Left lobe of liver (tissue), 2 donors: ENCODE data around the gene FGL2. TPM values are rescaled to one million over a fixed set of nuclear protein-coding genes. Genes with fewer than 3 reads are reported as not detected.
"Not testable (repeated sequence)": the region's sequence is repeated elsewhere in the genome, so short reads cannot be mapped to it uniquely, and the experiment has no call there.

ENCODE experiments used
- ATAC-seq: fragments of 200-7000 bp; cut with Tn5 transposase; one replicate; pipeline ENCODE4 v1.9.1; 2020; ENCODE audit warnings: mild to moderate bottlenecking, moderate library complexity
- DNase-seq: peaks from one replicate; pipeline ENCODE4 v3.0.0-alpha.2; 2020; ENCODE audit warnings: low spot score
- total RNA-seq: library from RNA; stranded (reverse); gene quantifications from one replicate; pipeline ENCODE4 v1.2.1, GENCODE V29; 2021
- donor health status: DM: no; HTN: no; CAD: no; lungs with moderate emphysema.
- donor health status: DM: no; HTN: yes; CAD: no.

Gene FGL2
- total RNA-seq, 1 donor from 2014 or later = 6.1 TPM

- ATAC-seq (no peak), DNase-seq (no peak)
These were observed 18.0 kb upstream of the FGL2 start for GRCh38 chr7:77217474-77218185.

- no peak for DNase-seq
- ATAC-seq = peak; percentile 84
These were observed 16.7 kb upstream of the FGL2 start for GRCh38 chr7:77216181-77216845.

GRCh38 chr7:77209479-77210139, 10.0 kb upstream of the FGL2 start:
- no peak for DNase-seq
- no peak for ATAC-seq

GRCh38 chr7:77208416-77208815, 8.8 kb upstream of the FGL2 start:
- DNase-seq (no peak), ATAC-seq (no peak)

GRCh38 chr7:77205706-77206105, 6.1 kb upstream of the FGL2 start:
- no peak for DNase-seq
- ATAC-seq = no peak

GRCh38 chr7:77202481-77202976, 2.9 kb upstream of the FGL2 start:
- ATAC-seq = peak; percentile 80
- no peak for DNase-seq

GRCh38 chr7:77200542-77200941, 923 bp upstream of the FGL2 start:
- ATAC-seq (no peak), DNase-seq (no peak)

- DNase-seq (no peak), ATAC-seq (no peak)
These were observed 2.5 kb downstream of the FGL2 start for GRCh38 chr7:77197141-77197540.

GRCh38 chr7:77188731-77189437, 10.7 kb downstream of the FGL2 start:
- DNase-seq = no peak
- ATAC-seq = no peak

GRCh38 chr7:77185866-77186265, 13.8 kb downstream of the FGL2 start:
- DNase-seq = no peak
- no peak for ATAC-seq

- ATAC-seq (no peak), DNase-seq (no peak)
These were observed 14.6 kb downstream of the FGL2 start for GRCh38 chr7:77184990-77185389.

GRCh38 chr7:77184463-77184862, 15.2 kb downstream of the FGL2 start:
- no peak for DNase-seq
- ATAC-seq = no peak

- DNase-seq = no peak
- no peak for ATAC-seq
These were observed 17.4 kb downstream of the FGL2 start for GRCh38 chr7:77182261-77182660.

- DNase-seq (no peak), ATAC-seq (no peak)
These were observed 17.9 kb downstream of the FGL2 start for GRCh38 chr7:77181734-77182133.

- peak; percentile 60 for ATAC-seq
These were observed 18.5 kb downstream of the FGL2 start for GRCh38 chr7:77181015-77181595.

GRCh38 chr7:77178024-77178423, 21.6 kb downstream of the FGL2 start:
- not testable (repeated sequence) for DNase-seq
- peak; percentile 93 for ATAC-seq

More at GRCh38 chr7:77181015-77181595, 18.5 kb downstream of the FGL2 start:
- DNase-seq = no peak

GRCh38 chr7:77177321-77177904, 22.2 kb downstream of the FGL2 start:
- not testable (repeated sequence) for DNase-seq, ATAC-seq

GRCh38 chr7:77175274-77175800, 24.3 kb downstream of the FGL2 start:
- DNase-seq, ATAC-seq: not testable (repeated sequence)

- DNase-seq = not testable (repeated sequence)
These were observed 25.2 kb downstream of the FGL2 start for GRCh38 chr7:77174418-77174817.

More at GRCh38 chr7:77174418-77174817, 25.2 kb downstream of the FGL2 start:
- ATAC-seq = not testable (repeated sequence)
